Eye (tissue), 1 donor: ENCODE results near the gene SLC22A31.

Experiments used
- DNase-seq: peaks from one replicate; pipeline ENCODE4 v3.0.0-alpha.2; 2015

The SLC22A31 gene

GRCh38 chr16:89147085-89147817 is 53.1 kb downstream of the SLC22A31 start:
- DNase-seq, result no peak

- no peak for DNase-seq
These were observed 53.9 kb downstream of the SLC22A31 start for GRCh38 chr16:89146211-89147005.
